Upper lobe of right lung (tissue), 1 donor: ENCODE data around the gene ARID4B. TPM values are rescaled to one million over a fixed set of nuclear protein-coding genes. Genes with fewer than 3 reads are reported as not detected.

ENCODE experiments used
- ATAC-seq: fragments of 200-7000 bp; cut with Tn5 transposase; one replicate; pipeline ENCODE4 v1.9.1; 2020; ENCODE audit warnings: mild to moderate bottlenecking, moderate library complexity
- DNase-seq: peaks from one replicate; pipeline ENCODE4 v3.0.0-alpha.2; 2020
- H3K27ac ChIP-seq: fragments of 200-600 bp; one replicate; pipeline ENCODE4 v1.8.0; 2022
- H3K27me3 ChIP-seq: fragments of 200-600 bp; one replicate; pipeline ENCODE4 v1.8.0; 2022; ENCODE audit warnings: mild to moderate bottlenecking
- H3K36me3 ChIP-seq: fragments of 200-600 bp; one replicate; pipeline ENCODE4 v1.8.0; 2022
- H3K4me1 ChIP-seq: fragments of 200-600 bp; one replicate; pipeline ENCODE4 v1.8.0; 2022
- H3K4me3 ChIP-seq: fragments of 200-600 bp; one replicate; pipeline ENCODE4 v1.8.0; 2022; ENCODE audit warnings: mild to moderate bottlenecking
- H3K9me3 ChIP-seq: fragments of 200-600 bp; one replicate; pipeline ENCODE4 v1.8.0; 2022
- CTCF ChIP-seq: fragments of 200-600 bp; IDR thresholded peaks from one replicate; pipeline ENCODE4 v1.8.0; 2022; ENCODE audit warnings: antibody characterized with exemption
- intact Hi-C: fragments of 100-400 bp; cut with DNase I; formaldehyde crosslinking; loops from one replicate; pipeline ENCODE4 v1.11.0; 2022
- total RNA-seq: library from RNA; stranded (reverse); fragmentation: NEBNext Ultra II Directional; extraction: Animal tissue kit (Norgen Biotek cat#: 25700); gene quantifications from one replicate; pipeline ENCODE4 v1.2.1, GENCODE V29; 2021
- donor health status: DM: no; HTN: yes; CAD: no; lungs with severe emphysema.

Gene ARID4B
- total RNA-seq, 1 donor from 2014 or later: 38.7 TPM

- Histone ChIP-seq H3K27ac (no peak overlapping the region), H3K9me3 (no peaks in the 10 kb centered on the region), H3K36me3 (peaks cover 83% of the 10 kb centered on the region), H3K27me3 (no peaks in the 10 kb centered on the region), H3K4me3 (no peak overlapping the region), H3K4me1 (no peaks in the 10 kb centered on the region)
- DNase-seq (no peak), ATAC-seq (no peak)
- intact Hi-C loops: no loop called here
- no peak for TF ChIP-seq CTCF
Observed at GRCh38 chr1:235139315-235139714, 188.7 kb downstream of the ARID4B start.

- TF ChIP-seq CTCF: no peak
- ATAC-seq: no peak
- no peak for DNase-seq
- no peak overlapping the region for H3K27ac ChIP-seq
- no peaks in the 10 kb centered on the region for H3K9me3 ChIP-seq
- H3K4me1 ChIP-seq: no peaks in the 10 kb centered on the region
- H3K27me3 ChIP-seq: no peaks in the 10 kb centered on the region
- H3K4me3 ChIP-seq: no peak overlapping the region
- intact Hi-C loops: no loop called here
- H3K36me3 ChIP-seq: peaks cover 82% of the 10 kb centered on the region
Observed at GRCh38 chr1:235138821-235139220, 189.2 kb downstream of the ARID4B start.

GRCh38 chr1:235136111-235136510, 191.9 kb downstream of the ARID4B start:
- no peak for DNase-seq
- intact Hi-C loops: no loop called here
- no peak for TF ChIP-seq CTCF
- no peak for ATAC-seq
- Histone ChIP-seq H3K36me3 (peaks cover 76% of the 10 kb centered on the region), H3K27ac (no peak overlapping the region), H3K27me3 (no peaks in the 10 kb centered on the region), H3K4me3 (no peak overlapping the region), H3K4me1 (no peaks in the 10 kb centered on the region), H3K9me3 (no peaks in the 10 kb centered on the region)

GRCh38 chr1:235134171-235134570, 193.8 kb downstream of the ARID4B start:
- Histone ChIP-seq H3K4me3 (no peak overlapping the region), H3K4me1 (no peaks in the 10 kb centered on the region), H3K27ac (no peak overlapping the region), H3K9me3 (no peaks in the 10 kb centered on the region), H3K27me3 (no peaks in the 10 kb centered on the region), H3K36me3 (peaks cover 70% of the 10 kb centered on the region)
- TF ChIP-seq CTCF: no peak
- DNase-seq: no peak
- ATAC-seq: no peak
- intact Hi-C loops: no loop called here

- H3K4me3 ChIP-seq: no peak overlapping the region
- H3K9me3 ChIP-seq: no peaks in the 10 kb centered on the region
- intact Hi-C loops: no loop called here
- ATAC-seq: no peak
- H3K36me3 ChIP-seq: peaks cover 59% of the 10 kb centered on the region
- no peak for DNase-seq
- TF ChIP-seq CTCF: no peak
- H3K27ac ChIP-seq: no peak overlapping the region
- H3K27me3 ChIP-seq: no peaks in the 10 kb centered on the region
- no peaks in the 10 kb centered on the region for H3K4me1 ChIP-seq
Observed at GRCh38 chr1:235133086-235133485, 194.9 kb downstream of the ARID4B start.

- intact Hi-C loops: no loop called here
- Histone ChIP-seq H3K27ac (no peak overlapping the region), H3K4me3 (no peak overlapping the region), H3K9me3 (no peaks in the 10 kb centered on the region), H3K27me3 (no peaks in the 10 kb centered on the region), H3K4me1 (peaks cover 7% of the 10 kb centered on the region), H3K36me3 (peaks cover 48% of the 10 kb centered on the region)
- DNase-seq (no peak), ATAC-seq (no peak)
- no peak for TF ChIP-seq CTCF
Observed at GRCh38 chr1:235131961-235132360, 196.0 kb downstream of the ARID4B start.
